Measurements from ENCODE around the gene SEMA6B. TPM values are rescaled to one million over a fixed set of nuclear protein-coding genes. Genes with fewer than 3 reads are reported as not detected.
A peak's percentile ranks its signal among the peaks of the same experiment; 100 is the strongest.
"Not testable (repeated sequence)": the region's sequence is repeated elsewhere in the genome, so short reads cannot be mapped to it uniquely, and the experiment has no call there.

Gene SEMA6B
- total and polyA plus RNA-seq, 3 donors from 2014 or later, result 3.5 to 5.0 (median 4.2) TPM

DNA sequence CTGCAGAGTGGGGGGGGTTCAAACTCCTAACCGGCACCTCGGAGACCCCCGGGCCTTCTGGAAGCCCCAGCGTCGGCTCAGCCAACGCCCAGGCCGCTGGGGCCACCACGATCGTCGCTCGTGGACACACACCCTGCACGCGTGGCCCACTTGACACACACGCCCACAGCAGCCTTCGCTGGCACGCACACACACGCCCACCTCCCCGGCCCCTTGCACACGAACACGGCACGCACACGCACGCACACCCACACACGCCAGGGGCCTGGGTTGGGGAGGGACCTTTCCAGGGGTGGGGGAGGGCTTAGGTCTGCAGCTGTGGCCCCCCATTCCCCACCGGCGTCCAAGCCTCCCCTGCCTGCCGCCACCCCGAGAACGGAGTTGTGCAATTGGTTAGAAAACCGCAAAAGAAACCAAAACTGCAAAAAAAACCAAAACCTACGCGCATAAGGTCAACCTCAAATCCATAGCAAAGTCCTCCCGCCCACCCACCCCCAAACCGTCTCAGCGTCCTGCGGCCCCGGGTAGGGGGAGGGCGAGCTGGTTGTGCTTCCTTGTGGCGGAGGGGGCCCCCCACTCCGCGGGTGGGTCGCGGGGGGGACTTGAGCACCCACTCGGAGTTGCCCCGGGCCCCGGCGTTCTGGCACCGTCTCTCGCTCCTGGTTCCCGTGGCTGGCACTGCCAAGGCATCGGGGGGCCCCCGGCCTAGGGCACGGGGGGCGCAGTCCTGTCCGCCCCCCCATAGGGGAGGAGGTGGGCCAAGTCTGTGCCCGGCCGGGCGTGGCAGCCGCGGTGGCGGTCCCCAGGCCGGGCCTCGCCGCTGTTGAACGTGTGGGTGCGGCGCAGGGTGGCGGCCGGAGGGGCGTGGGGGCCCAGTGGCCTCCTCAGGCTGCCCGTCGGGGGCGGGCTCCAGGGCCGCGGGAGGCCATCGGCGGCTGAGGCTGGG is 16.3 kb downstream of the SEMA6B start:
- TF ChIP-seq POLR2A (IDR thresholded peaks at IDR 0.05), result no peak
- TF ChIP-seq, protein P1, sequence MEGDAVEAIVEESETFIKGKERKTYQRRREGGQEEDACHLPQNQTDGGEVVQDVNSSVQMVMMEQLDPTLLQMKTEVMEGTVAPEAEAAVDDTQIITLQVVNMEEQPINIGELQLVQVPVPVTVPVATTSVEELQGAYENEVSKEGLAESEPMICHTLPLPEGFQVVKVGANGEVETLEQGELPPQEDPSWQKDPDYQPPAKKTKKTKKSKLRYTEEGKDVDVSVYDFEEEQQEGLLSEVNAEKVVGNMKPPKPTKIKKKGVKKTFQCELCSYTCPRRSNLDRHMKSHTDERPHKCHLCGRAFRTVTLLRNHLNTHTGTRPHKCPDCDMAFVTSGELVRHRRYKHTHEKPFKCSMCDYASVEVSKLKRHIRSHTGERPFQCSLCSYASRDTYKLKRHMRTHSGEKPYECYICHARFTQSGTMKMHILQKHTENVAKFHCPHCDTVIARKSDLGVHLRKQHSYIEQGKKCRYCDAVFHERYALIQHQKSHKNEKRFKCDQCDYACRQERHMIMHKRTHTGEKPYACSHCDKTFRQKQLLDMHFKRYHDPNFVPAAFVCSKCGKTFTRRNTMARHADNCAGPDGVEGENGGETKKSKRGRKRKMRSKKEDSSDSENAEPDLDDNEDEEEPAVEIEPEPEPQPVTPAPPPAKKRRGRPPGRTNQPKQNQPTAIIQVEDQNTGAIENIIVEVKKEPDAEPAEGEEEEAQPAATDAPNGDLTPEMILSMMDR (IDR thresholded peaks at IDR 0.05), result no peak
- intact Hi-C loops (cut with DNase I; ENCODE audit: low total_unique reads), result no loop called here
- no peaks in the 10 kb centered on the region for H3K36me3 ChIP-seq (ENCODE audit: low read depth, missing control alignments)
- peak overlapping the region in 1 of 2 donors; percentile 29 for H3K4me3 ChIP-seq
- H3K9me3 ChIP-seq, result no peaks in the 10 kb centered on the region
- no peaks in the 10 kb centered on the region for H3K4me1 ChIP-seq
- 53 to 75% methylated on average over 46 to 50 of the region's 77 CpGs for WGBS, 2 donors
- DNase-seq, result no peak
- no peak overlapping the region for H3K27ac ChIP-seq
- no peaks in the 10 kb centered on the region for H3K27me3 ChIP-seq

DNA sequence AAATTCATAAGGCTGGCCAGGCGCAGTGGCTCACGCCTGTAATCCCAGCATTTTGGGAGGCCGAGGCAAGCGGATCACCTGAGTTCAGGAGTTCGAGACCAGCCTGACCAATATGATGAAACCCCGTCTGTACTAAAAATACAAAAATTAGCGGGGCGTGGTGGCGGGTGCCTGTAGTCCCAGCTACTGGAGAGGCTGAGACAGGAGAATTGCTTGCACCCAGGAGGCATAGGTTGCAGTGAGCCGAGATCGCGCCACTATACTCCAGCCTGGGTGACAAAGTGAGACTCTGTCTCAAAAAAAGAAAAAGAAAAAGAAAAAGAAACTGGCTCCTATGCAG is 17.7 kb downstream of the SEMA6B start:
- H3K9me3 ChIP-seq; H3K36me3 ChIP-seq (ENCODE audit: low read depth, missing control alignments); intact Hi-C loops (cut with DNase I; ENCODE audit: low total_unique reads); H3K27ac ChIP-seq; H3K27me3 ChIP-seq; H3K4me3 ChIP-seq; H3K4me1 ChIP-seq; DNase-seq: not testable (repeated sequence)
- 91 to 94% methylated on average over 12 of the region's 12 CpGs for WGBS, 2 donors

DNA sequence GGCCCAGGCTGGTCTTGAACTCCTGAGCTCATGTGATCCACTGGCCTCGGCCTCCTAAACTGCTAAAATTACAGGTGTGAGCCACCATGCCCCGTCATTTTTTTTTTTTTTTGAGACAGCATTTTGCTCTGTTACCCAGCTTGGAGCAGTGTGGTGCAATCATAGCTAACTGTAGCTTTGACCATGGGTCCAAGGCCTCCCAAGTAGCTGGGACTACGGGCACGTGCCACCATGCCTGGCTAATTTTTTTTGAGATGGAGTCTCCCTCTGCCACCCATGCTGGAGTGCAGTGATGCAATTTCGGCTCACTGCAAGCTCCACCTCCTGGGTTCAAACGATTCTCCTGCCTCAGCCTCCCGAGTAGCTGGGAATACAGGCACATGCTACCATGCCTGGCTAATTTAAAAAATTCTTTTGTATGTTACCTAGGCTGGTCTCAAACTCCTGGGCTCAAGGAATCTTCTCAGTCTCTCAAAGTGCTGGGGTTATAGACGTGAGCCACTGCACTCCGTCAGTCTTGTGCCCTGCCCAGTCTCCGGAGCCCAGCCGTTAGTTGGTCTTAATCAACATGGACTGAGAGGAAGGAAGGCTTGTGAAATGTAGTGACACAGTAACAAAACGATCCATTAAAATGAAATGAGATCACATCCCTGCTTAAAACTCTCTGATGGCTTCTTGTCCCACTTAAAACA is 18.2 kb downstream of the SEMA6B start:
- WGBS, 2 donors, result 84 to 85% methylated on average over 12 of the region's 12 CpGs

DNA sequence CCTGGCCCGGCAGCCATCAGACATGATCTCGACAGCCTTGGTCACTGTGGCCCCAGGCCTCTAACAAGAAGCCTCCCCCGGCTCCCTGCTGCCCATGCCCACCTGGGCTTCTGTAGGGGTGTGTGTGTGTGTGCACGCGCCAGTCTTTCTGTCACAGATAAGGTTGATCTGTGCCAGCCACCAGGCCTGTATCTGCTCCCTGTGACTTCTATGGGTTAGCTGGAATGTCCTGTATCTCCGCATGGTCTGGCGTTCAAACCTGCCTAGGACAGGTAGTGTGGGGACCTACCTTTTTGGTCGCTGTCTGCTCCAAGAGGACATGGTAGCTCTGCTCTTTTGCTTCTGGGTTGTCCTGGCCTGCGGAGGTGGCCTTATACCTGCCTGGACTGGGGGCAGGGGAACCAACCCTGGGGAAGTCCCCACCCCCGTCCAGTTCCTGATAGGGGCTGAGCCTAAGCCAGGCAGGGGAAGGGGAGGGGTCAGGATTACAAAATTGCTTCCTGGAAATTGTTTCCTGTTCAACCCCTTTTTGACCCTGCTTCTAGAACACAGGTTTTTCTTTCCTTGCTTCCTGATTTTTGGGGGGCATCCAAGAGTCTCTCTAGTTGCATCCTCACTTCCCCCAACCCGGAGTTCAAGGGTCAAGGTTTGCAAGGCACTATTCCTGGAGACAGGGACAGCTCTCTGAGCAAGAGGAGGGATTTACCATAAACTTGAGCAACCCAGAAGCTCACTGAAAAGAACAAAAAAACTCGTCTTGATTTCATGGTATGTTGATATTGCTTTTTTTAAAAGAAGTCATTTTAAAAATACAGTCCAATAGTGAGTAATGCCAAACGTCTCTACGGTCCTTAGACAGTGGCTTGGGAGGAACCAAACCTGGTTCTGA is 19.5 kb downstream of the SEMA6B start, which contains the start of gene LRG1:
Gene LRG1 (minus strand): TSS at position 344 of the 889 bp plus-strand sequence. CDS start 23 bp downstream, at position 321.
- intact Hi-C loops (cut with DNase I; ENCODE audit: low total_unique reads), result no loop called here
- Histone ChIP-seq H3K27me3 (no peaks in the 10 kb centered on the region), H3K4me1 (peaks cover 3% of the 10 kb centered on the region), H3K27ac (no peak within 1 kb of the TSS), H3K9me3 (no peaks in the 10 kb centered on the region), H3K4me3 (no peak within 1 kb of the TSS), H3K36me3 (ENCODE audit: low read depth, missing control alignments) (no peaks in the 10 kb centered on the region)
- WGBS, 2 donors, result 60 to 64% methylated on average over 14 of the region's 14 CpGs
- TF ChIP-seq, protein P1 (IDR thresholded peaks at IDR 0.05), result no peak
- TF ChIP-seq POLR2A (IDR thresholded peaks at IDR 0.05), result no peak
- DNase-seq, result no peak

More for the DNA sequence above, 18.2 kb downstream of the SEMA6B start:
- Histone ChIP-seq H3K4me1 (no peaks in the 10 kb centered on the region), H3K36me3 (ENCODE audit: low read depth, missing control alignments) (no peaks in the 10 kb centered on the region), H3K27me3 (no peaks in the 10 kb centered on the region), H3K4me3 (no peak overlapping the region), H3K9me3 (no peaks in the 10 kb centered on the region), H3K27ac (no peak overlapping the region)
- TF ChIP-seq POLR2A (IDR thresholded peaks at IDR 0.05), result no peak
- TF ChIP-seq, protein P1 (IDR thresholded peaks at IDR 0.05), result no peak
- no peak for DNase-seq
- intact Hi-C loops (cut with DNase I; ENCODE audit: low total_unique reads), result no loop called here
